C4-2B (cell line): ENCODE measurements around the gene VIL1.

Source experiments
- H3K27ac ChIP-seq: fragments of 450-650 bp; 2 replicates; pipeline ENCODE4 v1.5.1; 2017
- CTCF ChIP-seq: fragments of 450-650 bp; conservative IDR thresholded peaks from 2 replicates; pipeline ENCODE4 v1.5.1; 2017; ENCODE audit warnings: mild to moderate bottlenecking
- ZFX ChIP-seq: fragments of 450-650 bp; IDR thresholded peaks from 2 replicates; pipeline ENCODE4 v1.6.1; 2017

VIL1 gene

GRCh38 chr2:218482651-218483050, 63.7 kb downstream of the VIL1 start:
- TF ChIP-seq CTCF (no peak), ZFX (no peak)
- no peak overlapping the region for H3K27ac ChIP-seq

GRCh38 chr2:218485986-218486667, 67.2 kb downstream of the VIL1 start:
- no peak overlapping the region for H3K27ac ChIP-seq
- TF ChIP-seq ZFX (no peak), CTCF (no peak)

- TF ChIP-seq CTCF (no peak), ZFX (no peak)
- H3K27ac ChIP-seq = no peak overlapping the region
Observed at GRCh38 chr2:218500501-218501060, 81.7 kb downstream of the VIL1 start.

- TF ChIP-seq CTCF (no peak), ZFX (no peak)
- H3K27ac ChIP-seq = no peak overlapping the region
Observed at GRCh38 chr2:218501665-218502064, 82.7 kb downstream of the VIL1 start.
